Measurements from ENCODE around the gene CHRNA5. TPM values are rescaled to one million over a fixed set of nuclear protein-coding genes. Genes with fewer than 3 reads are reported as not detected.

The CHRNA5 gene
- total and polyA plus RNA-seq, 9 of the 15 experiments (the other 6 are each of a cell fraction or from before 2014, with no cell fraction given) = 2.8 to 16.1 (median 11.4) TPM

GRCh38 chr15:78636378-78636859 lies 71.1 kb downstream of the CHRNA5 start:
- H3K27me3 ChIP-seq (ENCODE audit: control insufficient read depth in 2 of 2, insufficient read depth in 2 of 2, low read length in 2 of 2) = peaks cover 12 to 30% of the 10 kb centered on the region in 2 experiments; a peak in 4 of 5 replicates
- BruUV-seq (replicated peaks) = no TSS peak
- ChIA-PET CTCF (ENCODE audit: low intra/inter-chr PET ratio) (no interaction called here), POLR2A (no interaction called here)
- no peak for DNase-seq (ENCODE audit: extremely low read depth in 1 of 4, low spot score in 3 of 4)
- H3K9me1 ChIP-seq (ENCODE audit: control insufficient read depth, insufficient read depth, low read length) = no peaks in the 10 kb centered on the region
- no peaks in the 10 kb centered on the region for H3K9me3 ChIP-seq (replicated peaks; ENCODE audit: control insufficient read depth, insufficient read depth, low read depth, low read length)
- no peak overlapping the region for H3K9ac ChIP-seq (ENCODE audit: insufficient read depth in 1 of 2, low read depth in 2 of 2, low read length in 2 of 2)
- no peaks in the 10 kb centered on the region for H3K36me3 ChIP-seq (ENCODE audit: control insufficient read depth, insufficient read depth, low read length)
- intact Hi-C loops (cut with micrococcal nuclease) (loop anchor here (5.0 kb wide), 1 partner anchor 116 kb away; no protein-coding TSS in a partner anchor), in situ Hi-C loops (cut with MboI) (no loop called here)
- 0% methylated on average over 2 of the region's 2 CpGs for WGBS (ENCODE audit: insufficient coverage, low coverage, missing lambda C conversion rate)
- H4K20me1 ChIP-seq (replicated peaks; ENCODE audit: control insufficient read depth, insufficient read depth, low read length) = 0 out of 2 replicates have a peak, but pooled peaks cover 3% of the 10 kb centered on the region
- peak; percentile 79 for TF ChIP-seq ZNF121 (CRISPR knock-in tag; conservative IDR thresholded peaks at IDR 0.05)
- TF ChIP-seq SPI1 (IDR thresholded peaks at IDR 0.05; ENCODE audit: borderline replicate concordance, low read depth, low read length) = peak; percentile 62; the same call in 1 of the 2 replicates
- TF ChIP-seq ZNF655 (CRISPR knock-in tag; IDR thresholded peaks at IDR 0.05) = no peak
- TF ChIP-seq BCOR (IDR thresholded peaks at IDR 0.05) = peak; percentile 47; the same call in 1 of the 2 replicates
- H3K4me3 ChIP-seq = no peak overlapping the region
- ATAC-seq = no peak
- H3K4me2 ChIP-seq (ENCODE audit: insufficient read depth, low read length) = no peak overlapping the region
- no peak overlapping the region for H2AFZ ChIP-seq (ENCODE audit: low read depth, low read length)
- peaks cover 0 to 12% of the 10 kb centered on the region in 2 experiments; a peak in 3 of 5 replicates for H3K4me1 ChIP-seq (replicated peaks in 1 of 2; ENCODE audit: control insufficient read depth in 2 of 2, insufficient read depth in 2 of 2, low read length in 2 of 2)
- FAIRE-seq = no peak
- H3K79me2 ChIP-seq (ENCODE audit: control insufficient read depth, insufficient read depth, low read length) = no peaks in the 10 kb centered on the region
- no peak overlapping the region for H3K27ac ChIP-seq (ENCODE audit: extremely low read depth, low read depth, low read length)

Data from K562 (cell line).